ENCODE measurements around the gene MOCOS.

DNA sequence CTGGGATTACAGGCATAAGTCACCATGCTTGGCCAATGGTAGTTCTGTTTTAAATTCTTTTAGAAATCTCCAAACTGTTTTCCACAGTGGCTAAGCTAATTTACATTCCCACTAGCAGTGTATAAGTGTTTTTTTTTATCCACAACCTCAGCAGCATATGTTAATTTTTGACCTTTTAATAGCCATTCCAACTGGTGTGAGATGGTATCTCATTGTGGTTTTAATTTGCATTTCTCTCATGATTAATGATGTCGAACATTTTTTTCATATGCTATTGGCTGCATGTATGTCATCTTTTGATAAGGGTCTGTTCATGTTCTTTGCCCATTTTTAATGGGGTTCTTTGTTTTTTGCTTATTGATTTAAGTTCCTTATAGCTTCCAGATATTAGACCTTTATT is 20.0 kb downstream of the MOCOS start:
- TF ChIP-seq SUZ12 (IDR thresholded peaks at IDR 0.05; ENCODE audit: extremely low read depth, insufficient read depth, insufficient read length): no peak
- TF ChIP-seq ZNF274 (IDR thresholded peaks at IDR 0.05; ENCODE audit: low read depth, low read length): no peak
- TF ChIP-seq YY1 (IDR thresholded peaks at IDR 0.05; ENCODE audit: insufficient read depth, insufficient read length): no peak
